Ovary (tissue), 3 donors: ENCODE measurements around the gene IGFLR1.

Experiments
- EP300 ChIP-seq: sonication (generic); formaldehyde crosslinking; IDR thresholded peaks from one replicate; pipeline ENCODE4 v1.6.1; 2017; ENCODE audit warnings: antibody characterized with exemption
- POLR2A ChIP-seq: fragments of 450-650 bp; IDR thresholded peaks from one replicate; pipeline ENCODE4 v1.6.1; 2017; ENCODE audit warnings: antibody characterized with exemption, mild to moderate bottlenecking, moderate library complexity
- TF ChIP-seq, protein P1 (sequence below), 3 donors: fragments of 450-650 bp in 2 of 3; fragments of 200-600 bp in 1 of 3; IDR thresholded peaks; one replicate each; pipeline versions ENCODE4 v1.5.1 to v1.8.0; 2016 to 2022; ENCODE audit warnings: antibody characterized with exemption in 3 of 3, mild to moderate bottlenecking in 1 of 3
- donor health status: DM: no; HTN: no; CAD: no.

DNA sequence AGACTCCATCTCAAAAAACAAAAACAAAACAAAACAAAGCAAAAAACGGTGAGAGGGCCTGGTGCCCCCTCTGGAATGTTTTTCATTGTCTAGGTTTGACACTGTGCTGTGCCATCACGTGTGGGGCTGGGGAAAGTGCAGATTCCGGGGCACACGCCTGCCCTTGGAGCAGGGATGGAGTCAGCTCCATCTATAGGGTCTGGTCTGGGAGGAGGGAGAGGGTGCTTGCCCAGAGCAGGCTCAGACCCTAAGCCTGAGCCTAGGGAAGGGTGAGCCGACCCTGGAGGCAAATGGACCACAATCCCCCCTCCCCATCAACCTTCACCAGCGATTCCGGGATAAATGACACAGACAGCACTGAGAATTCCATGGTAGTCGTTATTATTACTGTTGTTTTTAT is 48.8 kb downstream of the IGFLR1 start:
- TF ChIP-seq, protein P1, sequence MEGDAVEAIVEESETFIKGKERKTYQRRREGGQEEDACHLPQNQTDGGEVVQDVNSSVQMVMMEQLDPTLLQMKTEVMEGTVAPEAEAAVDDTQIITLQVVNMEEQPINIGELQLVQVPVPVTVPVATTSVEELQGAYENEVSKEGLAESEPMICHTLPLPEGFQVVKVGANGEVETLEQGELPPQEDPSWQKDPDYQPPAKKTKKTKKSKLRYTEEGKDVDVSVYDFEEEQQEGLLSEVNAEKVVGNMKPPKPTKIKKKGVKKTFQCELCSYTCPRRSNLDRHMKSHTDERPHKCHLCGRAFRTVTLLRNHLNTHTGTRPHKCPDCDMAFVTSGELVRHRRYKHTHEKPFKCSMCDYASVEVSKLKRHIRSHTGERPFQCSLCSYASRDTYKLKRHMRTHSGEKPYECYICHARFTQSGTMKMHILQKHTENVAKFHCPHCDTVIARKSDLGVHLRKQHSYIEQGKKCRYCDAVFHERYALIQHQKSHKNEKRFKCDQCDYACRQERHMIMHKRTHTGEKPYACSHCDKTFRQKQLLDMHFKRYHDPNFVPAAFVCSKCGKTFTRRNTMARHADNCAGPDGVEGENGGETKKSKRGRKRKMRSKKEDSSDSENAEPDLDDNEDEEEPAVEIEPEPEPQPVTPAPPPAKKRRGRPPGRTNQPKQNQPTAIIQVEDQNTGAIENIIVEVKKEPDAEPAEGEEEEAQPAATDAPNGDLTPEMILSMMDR (IDR thresholded peaks at IDR 0.05), result no peak
- TF ChIP-seq EP300, result no peak
- no peak for TF ChIP-seq POLR2A
